Panc1 (cell line): ENCODE measurements around the gene CPA1. TPM values are rescaled to one million over a fixed set of nuclear protein-coding genes. Genes with fewer than 3 reads are reported as not detected.

Experiments used
- ATAC-seq: fragments of 200-7000 bp; cut with Tn5 transposase; 2 replicates; pipeline ENCODE4 v1.9.1; 2020; ENCODE audit warnings: mild to moderate bottlenecking, moderate library complexity
- BruUV-seq: library from RNA; stranded (reverse); fragments of 400-500 nt; replicated peaks from 2 replicates; lab custom pipeline; 2021; lab: Mats Ljungman, UMichigan
- CTCF ChIA-PET: fragments of 300-600 bp; sonication (Branson Sonifier 250); formaldehyde crosslinking; loops from one replicate; lab custom pipeline; 2022; ENCODE audit warnings: antibody characterized with exemption; lab: Charles Lee
- POLR2A ChIA-PET: fragments of 300-600 bp; sonication (Branson Sonifier 250); formaldehyde crosslinking; loops from one replicate; lab custom pipeline; 2022; ENCODE audit warnings: antibody characterized with exemption; lab: Charles Lee
- DNase-seq: peaks from one replicate; pipeline ENCODE4 v3.0.0-alpha.2; 2010; ENCODE audit warnings: low read depth, low spot score
- H3K27ac ChIP-seq: 2 replicates; pipeline ENCODE4 v1.5.1; 2011; ENCODE audit warnings: mild to moderate bottlenecking, low read length, inconsistent platforms
- H3K27me3 ChIP-seq: fragments of 200-500 bp; sonication (Bioruptor generic); 2 replicates; pipeline ENCODE4 v1.6.0; 2014; ENCODE audit warnings: low read length, inconsistent platforms; ENCODE audit not compliant: control insufficient read depth, insufficient read depth
- H3K36me3 ChIP-seq: fragments of 200-500 bp; sonication (Bioruptor generic); 2 replicates; pipeline ENCODE4 v1.5.1; 2014; ENCODE audit warnings: inconsistent platforms, mild to moderate bottlenecking, low read length, moderate library complexity; ENCODE audit not compliant: control insufficient read depth, insufficient read depth
- H3K4me1 ChIP-seq: 2 replicates; pipeline ENCODE4 v1.5.1; 2011; ENCODE audit warnings: inconsistent platforms, mild to moderate bottlenecking, low read length, moderate library complexity; ENCODE audit not compliant: control insufficient read depth, insufficient read depth
- H3K4me3 ChIP-seq, 2 experiments: 2 replicates each; pipeline ENCODE4 v1.5.1; 2011 to 2012; ENCODE audit warnings: low read depth in 2 of 2, low read length in 2 of 2, mild to moderate bottlenecking in 2 of 2, inconsistent platforms in 1 of 2, moderate library complexity in 1 of 2
- H3K9me3 ChIP-seq: fragments of 200-500 bp; sonication (Bioruptor generic); 2 replicates; pipeline ENCODE4 v1.5.1; 2014; ENCODE audit warnings: low read depth, mild to moderate bottlenecking, inconsistent platforms, low read length, moderate library complexity; ENCODE audit not compliant: control insufficient read depth, insufficient read depth
- POLR2AphosphoS5 ChIP-seq: IDR thresholded peaks from 2 replicates; pipeline ENCODE4 v1.6.1; 2012; ENCODE audit warnings: mild to moderate bottlenecking, low read depth, low read length, moderate library complexity
- SIN3A ChIP-seq: IDR thresholded peaks from 2 replicates; pipeline ENCODE4 v1.6.1; 2012; ENCODE audit warnings: low read depth, mild to moderate bottlenecking, low read length, moderate library complexity, borderline replicate concordance; ENCODE audit not compliant: insufficient read depth
- TCF7L2 ChIP-seq: IDR thresholded peaks from 2 replicates; pipeline ENCODE4 v1.6.1; 2011; ENCODE audit warnings: mild to moderate bottlenecking, low read depth, low read length, inconsistent platforms
- in situ Hi-C: cut with HindIII; loops from 2 replicates; pipeline ENCODE4 v1.10.0; 2016; ENCODE audit warnings: low sequenced_read_pairs, low pct_unique_long_range_greater_than_20kb
- intact Hi-C: fragments of 100-400 bp; cut with micrococcal nuclease; formaldehyde crosslinking; loops from one replicate; pipeline ENCODE4 v1.10.0; 2022; ENCODE audit not compliant: unreplicated experiment
- total RNA-seq: library from RNA; stranded (reverse); gene quantifications from one replicate; pipeline ENCODE4 v1.2.1, GENCODE V29; 2021; ENCODE audit not compliant: unreplicated experiment
- TF ChIP-seq, protein P1 (sequence below), 2 experiments: IDR thresholded peaks; 2 replicates each; pipeline ENCODE4 v1.6.1; 2011 to 2012; ENCODE audit warnings: low read depth in 2 of 2, control low read depth in 1 of 2, low read length in 1 of 2, mild to moderate bottlenecking in 1 of 2, moderate library complexity in 1 of 2; ENCODE audit not compliant: insufficient read depth in 1 of 2
- TF ChIP-seq, protein P2 (sequence below): fragments of 450-650 bp; IDR thresholded peaks from 2 replicates; pipeline ENCODE4 v1.5.1; 2017; ENCODE audit warnings: mild to moderate bottlenecking

The CPA1 gene
- total RNA-seq, 1 experiment from 2014 or later: 7.6 TPM

DNA sequence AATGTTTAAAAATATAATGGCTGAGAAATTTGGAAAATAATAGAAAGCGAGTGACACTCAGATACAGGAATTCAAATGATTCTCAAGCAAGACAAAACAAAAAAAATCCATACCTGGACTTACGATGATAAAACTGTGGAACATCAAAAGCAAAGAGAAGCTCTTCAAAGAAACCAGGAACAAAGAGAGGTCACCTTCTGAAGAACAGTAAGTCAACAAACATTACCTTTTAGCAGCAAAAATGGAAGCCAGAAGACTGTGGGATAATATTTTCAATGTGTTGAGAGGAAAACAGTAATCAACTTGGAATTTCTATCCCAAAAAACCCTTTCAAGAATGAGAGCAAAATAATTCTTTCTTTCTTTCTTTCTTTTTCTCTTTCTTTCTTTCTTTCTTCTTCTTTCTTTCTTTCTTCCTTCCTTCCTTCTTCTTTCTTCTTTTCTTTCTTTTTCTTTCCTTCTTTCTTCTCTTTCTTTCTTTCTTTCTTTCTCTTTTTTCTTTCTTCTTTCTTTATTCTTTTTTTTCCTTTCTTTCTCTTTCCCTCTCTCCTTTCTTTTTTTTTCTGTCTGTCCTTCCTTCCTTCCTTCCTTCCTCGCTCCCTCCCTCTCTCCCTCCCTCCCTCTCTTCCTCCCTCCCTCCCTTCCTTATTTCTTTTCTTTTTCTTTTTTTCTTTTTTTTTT lies 37.5 kb upstream of the CPA1 start:
- intact Hi-C loops: no loop called here
- TF ChIP-seq, protein P1, sequence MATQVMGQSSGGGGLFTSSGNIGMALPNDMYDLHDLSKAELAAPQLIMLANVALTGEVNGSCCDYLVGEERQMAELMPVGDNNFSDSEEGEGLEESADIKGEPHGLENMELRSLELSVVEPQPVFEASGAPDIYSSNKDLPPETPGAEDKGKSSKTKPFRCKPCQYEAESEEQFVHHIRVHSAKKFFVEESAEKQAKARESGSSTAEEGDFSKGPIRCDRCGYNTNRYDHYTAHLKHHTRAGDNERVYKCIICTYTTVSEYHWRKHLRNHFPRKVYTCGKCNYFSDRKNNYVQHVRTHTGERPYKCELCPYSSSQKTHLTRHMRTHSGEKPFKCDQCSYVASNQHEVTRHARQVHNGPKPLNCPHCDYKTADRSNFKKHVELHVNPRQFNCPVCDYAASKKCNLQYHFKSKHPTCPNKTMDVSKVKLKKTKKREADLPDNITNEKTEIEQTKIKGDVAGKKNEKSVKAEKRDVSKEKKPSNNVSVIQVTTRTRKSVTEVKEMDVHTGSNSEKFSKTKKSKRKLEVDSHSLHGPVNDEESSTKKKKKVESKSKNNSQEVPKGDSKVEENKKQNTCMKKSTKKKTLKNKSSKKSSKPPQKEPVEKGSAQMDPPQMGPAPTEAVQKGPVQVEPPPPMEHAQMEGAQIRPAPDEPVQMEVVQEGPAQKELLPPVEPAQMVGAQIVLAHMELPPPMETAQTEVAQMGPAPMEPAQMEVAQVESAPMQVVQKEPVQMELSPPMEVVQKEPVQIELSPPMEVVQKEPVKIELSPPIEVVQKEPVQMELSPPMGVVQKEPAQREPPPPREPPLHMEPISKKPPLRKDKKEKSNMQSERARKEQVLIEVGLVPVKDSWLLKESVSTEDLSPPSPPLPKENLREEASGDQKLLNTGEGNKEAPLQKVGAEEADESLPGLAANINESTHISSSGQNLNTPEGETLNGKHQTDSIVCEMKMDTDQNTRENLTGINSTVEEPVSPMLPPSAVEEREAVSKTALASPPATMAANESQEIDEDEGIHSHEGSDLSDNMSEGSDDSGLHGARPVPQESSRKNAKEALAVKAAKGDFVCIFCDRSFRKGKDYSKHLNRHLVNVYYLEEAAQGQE (IDR thresholded peaks at IDR 0.05; ENCODE audit: insufficient read depth in 1 of 2, low read depth in 2 of 2, low read length in 1 of 2): no peak
- TF ChIP-seq POLR2AphosphoS5: no peak
- TF ChIP-seq SIN3A: no peak
- TF ChIP-seq, protein P2, sequence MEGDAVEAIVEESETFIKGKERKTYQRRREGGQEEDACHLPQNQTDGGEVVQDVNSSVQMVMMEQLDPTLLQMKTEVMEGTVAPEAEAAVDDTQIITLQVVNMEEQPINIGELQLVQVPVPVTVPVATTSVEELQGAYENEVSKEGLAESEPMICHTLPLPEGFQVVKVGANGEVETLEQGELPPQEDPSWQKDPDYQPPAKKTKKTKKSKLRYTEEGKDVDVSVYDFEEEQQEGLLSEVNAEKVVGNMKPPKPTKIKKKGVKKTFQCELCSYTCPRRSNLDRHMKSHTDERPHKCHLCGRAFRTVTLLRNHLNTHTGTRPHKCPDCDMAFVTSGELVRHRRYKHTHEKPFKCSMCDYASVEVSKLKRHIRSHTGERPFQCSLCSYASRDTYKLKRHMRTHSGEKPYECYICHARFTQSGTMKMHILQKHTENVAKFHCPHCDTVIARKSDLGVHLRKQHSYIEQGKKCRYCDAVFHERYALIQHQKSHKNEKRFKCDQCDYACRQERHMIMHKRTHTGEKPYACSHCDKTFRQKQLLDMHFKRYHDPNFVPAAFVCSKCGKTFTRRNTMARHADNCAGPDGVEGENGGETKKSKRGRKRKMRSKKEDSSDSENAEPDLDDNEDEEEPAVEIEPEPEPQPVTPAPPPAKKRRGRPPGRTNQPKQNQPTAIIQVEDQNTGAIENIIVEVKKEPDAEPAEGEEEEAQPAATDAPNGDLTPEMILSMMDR: no peak
- no peak for TF ChIP-seq TCF7L2
- H3K4me3 ChIP-seq: no peak overlapping the region
- peaks cover 4% of the 10 kb centered on the region; the same call in 1 of the 2 replicates for H3K9me3 ChIP-seq
- no peaks in the 10 kb centered on the region for H3K4me1 ChIP-seq
- no peak for DNase-seq
- no peak for ATAC-seq
- no peak overlapping the region for H3K27ac ChIP-seq
- ChIA-PET POLR2A (interaction anchor here (0.6 kb wide), 1 partner anchor 561 kb away, joined by 5 read pairs; no protein-coding TSS in a partner anchor), CTCF (no interaction called here)
- no TSS peak for BruUV-seq
- H3K36me3 ChIP-seq: no peaks in the 10 kb centered on the region
- in situ Hi-C loops: no loop called here
- no peaks in the 10 kb centered on the region for H3K27me3 ChIP-seq

DNA sequence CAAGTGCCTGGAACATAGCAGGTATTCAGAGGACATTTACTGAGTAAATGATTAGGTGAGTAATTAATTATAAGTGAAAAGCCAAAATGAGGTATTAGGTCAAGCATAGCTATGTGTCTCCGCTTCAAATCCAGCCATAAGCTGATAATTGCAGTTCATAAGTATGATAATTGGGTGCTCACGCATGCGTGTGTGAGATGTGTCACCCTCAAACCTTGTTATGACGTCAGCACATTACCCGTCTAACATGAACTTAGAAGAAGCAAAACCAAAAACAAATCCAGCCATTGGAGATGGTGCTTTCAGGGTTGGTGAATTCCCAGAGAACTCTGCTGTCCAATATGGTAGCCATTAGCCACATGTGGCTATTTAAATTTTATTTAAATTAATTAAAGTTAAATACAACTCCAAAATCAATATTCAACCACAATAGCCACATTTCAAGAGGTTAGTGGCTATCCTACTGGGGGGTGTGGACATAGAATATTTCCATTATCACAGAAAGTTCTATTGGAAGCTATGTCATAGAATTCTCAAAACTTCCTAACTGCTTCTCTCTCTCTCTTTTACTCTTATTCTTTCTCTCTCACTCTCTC lies 35.9 kb upstream of the CPA1 start, which contains the start of gene CPA5:
Gene CPA5 (plus strand): TSS at position 546 of the 596 bp plus-strand sequence. CDS start 1,670 bp downstream, outside the sequence.
- POLR2A ChIA-PET: no interaction called here

More for the DNA sequence above, 35.9 kb upstream of the CPA1 start, which contains the start of gene CPA5:
- no peaks in the 10 kb centered on the region for H3K36me3 ChIP-seq
- no peaks in the 10 kb centered on the region for H3K4me1 ChIP-seq
- H3K27ac ChIP-seq: no peak within 1 kb of the TSS
- CTCF ChIA-PET: no interaction called here
- in situ Hi-C loops (no loop called here), intact Hi-C loops (no loop called here)
- no peaks in the 10 kb centered on the region for H3K27me3 ChIP-seq
- ATAC-seq (no peak), DNase-seq (no peak)
- TF ChIP-seq SIN3A: no peak
- TF ChIP-seq, protein P2: no peak
- TF ChIP-seq, protein P1 (IDR thresholded peaks at IDR 0.05; ENCODE audit: insufficient read depth in 1 of 2, low read depth in 2 of 2, low read length in 1 of 2): no peak
- no peak for TF ChIP-seq POLR2AphosphoS5
- no peak for TF ChIP-seq TCF7L2
- no TSS peak for BruUV-seq
- H3K4me3 ChIP-seq: no peak within 1 kb of the TSS
- H3K9me3 ChIP-seq: peaks cover 4% of the 10 kb centered on the region; the same call in 1 of the 2 replicates
